DND-41 (cell line): ENCODE results near the gene TECPR2.

Experiments
- EZH2 ChIP-seq: IDR thresholded peaks from 3 replicates; pipeline ENCODE4 v1.6.1; 2012; ENCODE audit warnings: borderline replicate concordance, low read depth, mild to moderate bottlenecking, moderate library complexity, low read length, inconsistent platforms; ENCODE audit not compliant: severe bottlenecking
- TF ChIP-seq, protein P1 (sequence below): IDR thresholded peaks from 2 replicates; pipeline ENCODE4 v1.5.1; 2012; ENCODE audit warnings: borderline replicate concordance, low read length, moderate library complexity, mild to moderate bottlenecking; ENCODE audit not compliant: poor library complexity, severe bottlenecking; ENCODE audit errors: extremely low read depth

DNA sequence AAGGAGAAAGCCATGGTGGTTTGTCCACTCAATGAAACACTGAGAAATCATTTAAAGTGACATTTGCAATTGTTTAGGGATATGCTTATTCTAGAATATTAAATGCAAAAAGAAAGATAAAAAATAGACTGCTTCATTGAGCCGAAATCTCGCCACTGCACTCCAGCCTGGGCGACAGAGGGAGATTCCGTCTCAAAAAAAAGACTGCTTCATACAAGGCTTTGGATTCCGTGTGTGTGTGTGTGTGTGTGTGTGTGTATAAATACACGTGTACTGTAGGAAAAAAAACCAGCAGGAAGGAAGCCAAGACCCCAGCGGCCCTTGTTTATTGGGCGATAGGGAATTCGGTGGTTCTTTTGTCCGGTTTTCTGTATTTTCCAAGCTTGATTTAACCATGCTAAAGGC is 46.4 kb upstream of the TECPR2 start:
- TF ChIP-seq, protein P1, sequence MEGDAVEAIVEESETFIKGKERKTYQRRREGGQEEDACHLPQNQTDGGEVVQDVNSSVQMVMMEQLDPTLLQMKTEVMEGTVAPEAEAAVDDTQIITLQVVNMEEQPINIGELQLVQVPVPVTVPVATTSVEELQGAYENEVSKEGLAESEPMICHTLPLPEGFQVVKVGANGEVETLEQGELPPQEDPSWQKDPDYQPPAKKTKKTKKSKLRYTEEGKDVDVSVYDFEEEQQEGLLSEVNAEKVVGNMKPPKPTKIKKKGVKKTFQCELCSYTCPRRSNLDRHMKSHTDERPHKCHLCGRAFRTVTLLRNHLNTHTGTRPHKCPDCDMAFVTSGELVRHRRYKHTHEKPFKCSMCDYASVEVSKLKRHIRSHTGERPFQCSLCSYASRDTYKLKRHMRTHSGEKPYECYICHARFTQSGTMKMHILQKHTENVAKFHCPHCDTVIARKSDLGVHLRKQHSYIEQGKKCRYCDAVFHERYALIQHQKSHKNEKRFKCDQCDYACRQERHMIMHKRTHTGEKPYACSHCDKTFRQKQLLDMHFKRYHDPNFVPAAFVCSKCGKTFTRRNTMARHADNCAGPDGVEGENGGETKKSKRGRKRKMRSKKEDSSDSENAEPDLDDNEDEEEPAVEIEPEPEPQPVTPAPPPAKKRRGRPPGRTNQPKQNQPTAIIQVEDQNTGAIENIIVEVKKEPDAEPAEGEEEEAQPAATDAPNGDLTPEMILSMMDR: no peak
- no peak for TF ChIP-seq EZH2
